GM18951 (cell line): Measurements from ENCODE around the gene CDKN1C.

Experiments used
- POLR2A ChIP-seq: IDR thresholded peaks from 4 replicates; pipeline ENCODE4 v1.6.1; 2011; ENCODE audit warnings: mild to moderate bottlenecking; ENCODE audit not compliant: insufficient read length, insufficient read depth; ENCODE audit errors: extremely low read depth
- in situ Hi-C: fragments of 300-500 bp; cut with MboI; formaldehyde crosslinking; loops from one replicate; pipeline ENCODE4 v1.12.0; 2022; ENCODE audit warnings: low sequenced_read_pairs, mixed read lengths, inconsistent platforms; ENCODE audit not compliant: unreplicated experiment

CDKN1C gene

GRCh38 chr11:2896047-2896446, 10.5 kb upstream of the CDKN1C start:
- in situ Hi-C loops = loop anchor here (25.0 kb wide), 1 partner anchor 459 kb away; the partner anchor contains the start of genes KCNQ1 and TRPM5
- no peak for TF ChIP-seq POLR2A

GRCh38 chr11:2893935-2894334, 8.4 kb upstream of the CDKN1C start:
- no peak for TF ChIP-seq POLR2A
- in situ Hi-C loops = loop anchor here (25.0 kb wide), 1 partner anchor 457 kb away; the partner anchor contains the start of genes KCNQ1 and TRPM5

- in situ Hi-C loops = loop anchor here (25.0 kb wide), 1 partner anchor 456 kb away; the partner anchor contains the start of genes KCNQ1 and TRPM5
- no peak for TF ChIP-seq POLR2A
Measured at GRCh38 chr11:2892967-2893528, 7.5 kb upstream of the CDKN1C start.

GRCh38 chr11:2892215-2892966, 6.8 kb upstream of the CDKN1C start:
- peak; percentile 48 for TF ChIP-seq POLR2A

GRCh38 chr11:2891326-2892214, 6.0 kb upstream of the CDKN1C start:
- no peak for TF ChIP-seq POLR2A
- in situ Hi-C loops = loop anchor here (25.0 kb wide), 1 partner anchor 454 kb away; the partner anchor contains the start of genes KCNQ1 and TRPM5

More at GRCh38 chr11:2892215-2892966, 6.8 kb upstream of the CDKN1C start:
- in situ Hi-C loops = loop anchor here (25.0 kb wide), 1 partner anchor 455 kb away; the partner anchor contains the start of genes KCNQ1 and TRPM5

- in situ Hi-C loops = loop anchor here (25.0 kb wide), 1 partner anchor 453 kb away; the partner anchor contains the start of genes KCNQ1 and TRPM5
- no peak for TF ChIP-seq POLR2A
Measured at GRCh38 chr11:2890466-2891294, 5.1 kb upstream of the CDKN1C start.

- TF ChIP-seq POLR2A = no peak
- in situ Hi-C loops = loop anchor here (5.0 to 25.0 kb wide), 2 partner anchors 357 to 452 kb away; partner anchors contain the start of genes KCNQ1 and TRPM5
Measured at GRCh38 chr11:2889362-2890273, 4.0 kb upstream of the CDKN1C start.

GRCh38 chr11:2888266-2888968, 2.8 kb upstream of the CDKN1C start:
- in situ Hi-C loops = loop anchor here (5.0 to 25.0 kb wide), 2 partner anchors 356 to 451 kb away; partner anchors contain the start of genes KCNQ1 and TRPM5
- TF ChIP-seq POLR2A = no peak

GRCh38 chr11:2887515-2888195, 2.1 kb upstream of the CDKN1C start:
- in situ Hi-C loops = loop anchor here (5.0 to 25.0 kb wide), 2 partner anchors 355 to 450 kb away; partner anchors contain the start of genes KCNQ1 and TRPM5
- TF ChIP-seq POLR2A = no peak

GRCh38 chr11:2886936-2887335, 1.4 kb upstream of the CDKN1C start:
- in situ Hi-C loops = loop anchor here (5.0 to 25.0 kb wide), 2 partner anchors 355 to 450 kb away; partner anchors contain the start of genes KCNQ1 and TRPM5
- TF ChIP-seq POLR2A = no peak
